NB4 (cell line): Measurements from ENCODE around the gene HS3ST3B1.

Source experiments
- CTCF ChIP-seq: IDR thresholded peaks from one replicate; pipeline ENCODE4 v1.5.1; 2012; ENCODE audit warnings: low read depth, low read length
- MAX ChIP-seq: IDR thresholded peaks from 2 replicates; pipeline ENCODE4 v1.6.1; 2011; ENCODE audit warnings: low read depth, low read length
- POLR2A ChIP-seq: IDR thresholded peaks from 2 replicates; pipeline ENCODE4 v1.6.1; 2011; ENCODE audit warnings: mild to moderate bottlenecking; ENCODE audit not compliant: insufficient read length; ENCODE audit errors: extremely low read depth

GRCh38 chr17:14317383-14317782, 16.5 kb downstream of the HS3ST3B1 start:
- TF ChIP-seq CTCF (no peak), POLR2A (no peak), MAX (no peak)
